T-cell (primary cell): ENCODE results near the gene MACROH2A1. TPM values are rescaled to one million over a fixed set of nuclear protein-coding genes. Genes with fewer than 3 reads are reported as not detected.

Experiments used
- ATAC-seq, 4 experiments: fragments of 200-7000 bp in 3 of 4; fragments of 150-1000 bp in 1 of 4; cut with Tn5 transposase; replicated peaks in 1 of 4; 1 replicate in 3 of 4; 2 replicates in 1 of 4; pipeline ENCODE4 v1.10.0; 2021; ENCODE audit warnings: moderate library complexity in 3 of 4, mild to moderate bottlenecking in 2 of 4, moderate number of reproducible peaks in 1 of 4
- CTCF ChIA-PET, 2 donors: fragments of 300-600 bp; sonication (Branson Sonifier 250); formaldehyde crosslinking; loops; one replicate each; lab custom pipeline; 2022; ENCODE audit warnings: antibody characterized with exemption in 2 of 2; lab: Charles Lee
- POLR2A ChIA-PET, 2 donors: fragments of 300-600 bp; sonication (Branson Sonifier 250); formaldehyde crosslinking; loops; one replicate each; lab custom pipeline; 2022; ENCODE audit warnings: antibody characterized with exemption in 2 of 2; lab: Charles Lee
- DNase-seq, 35 experiments: peaks; one replicate each; pipeline versions ENCODE4 v3.0.0 to v3.0.0-alpha.2; 2013 to 2023
- H3K27ac ChIP-seq: one replicate; pipeline ENCODE4 v1.5.1; 2013; ENCODE audit warnings: low read length
- H3K27me3 ChIP-seq, 2 experiments: replicated peaks in 1 of 2; 1 replicate in 1 of 2; 2 replicates in 1 of 2; pipeline versions ENCODE4 v1.6.1 to v1.7.0; 2013; ENCODE audit warnings: low read length in 1 of 2, mixed read lengths in 1 of 2; ENCODE audit not compliant: control insufficient read depth in 2 of 2, insufficient read depth in 2 of 2; ENCODE audit errors: extremely low read depth in 1 of 2
- H3K36me3 ChIP-seq, 2 donors: 1 replicate in 1 of 2; 2 replicates in 1 of 2; pipeline versions ENCODE4 v1.6.1 to v1.7.0; 2013; ENCODE audit warnings: low read length in 1 of 2; ENCODE audit not compliant: control insufficient read depth in 2 of 2, insufficient read depth in 1 of 2; ENCODE audit errors: extremely low read depth in 1 of 2
- H3K4me1 ChIP-seq, 2 experiments: 1 replicate in 1 of 2; 2 replicates in 1 of 2; pipeline versions ENCODE4 v1.6.1 to v1.7.0; 2013; ENCODE audit warnings: low read length in 2 of 2, mixed read lengths in 1 of 2; ENCODE audit not compliant: insufficient read depth in 2 of 2, control insufficient read depth in 1 of 2; ENCODE audit errors: extremely low read depth in 1 of 2
- H3K4me3 ChIP-seq, 2 donors: 1 replicate in 1 of 2; 2 replicates in 1 of 2; pipeline versions ENCODE4 v1.5.1 to v1.7.0; 2013; ENCODE audit warnings: mild to moderate bottlenecking in 2 of 2, low read length in 1 of 2, moderate library complexity in 1 of 2; ENCODE audit not compliant: control insufficient read depth in 1 of 2; ENCODE audit errors: extremely low read depth in 1 of 2
- H3K9me3 ChIP-seq: 2 replicates; pipeline ENCODE4 v1.7.0; 2013
- H3K27ac Mint-ChIP-seq, 2 donors: one replicate each; pipeline ENCODE4 v1.8.0; 2020 to 2021; ENCODE audit warnings: mild to moderate bottlenecking in 2 of 2, mixed read lengths in 2 of 2
- H3K27me3 Mint-ChIP-seq, 2 donors: one replicate each; pipeline ENCODE4 v1.8.0; 2021 to 2022; ENCODE audit warnings: mixed read lengths in 2 of 2
- H3K36me3 Mint-ChIP-seq: one replicate; pipeline ENCODE4 v1.8.0; 2021; ENCODE audit warnings: mixed read lengths
- H3K4me1 Mint-ChIP-seq, 3 donors: one replicate each; pipeline ENCODE4 v1.8.0; 2020 to 2022; ENCODE audit warnings: mixed read lengths in 3 of 3, mild to moderate bottlenecking in 1 of 3
- H3K4me3 Mint-ChIP-seq, 3 donors: one replicate each; pipeline ENCODE4 v1.8.0; 2020 to 2022; ENCODE audit warnings: mild to moderate bottlenecking in 3 of 3, mixed read lengths in 3 of 3, moderate library complexity in 3 of 3
- H3K9me3 Mint-ChIP-seq, 3 donors: one replicate each; pipeline ENCODE4 v1.8.0; 2020 to 2022; ENCODE audit warnings: mixed read lengths in 3 of 3
- WGBS: methylation state at CpG from one replicate; pipeline ENCODE4 v1.1.5; 2013; ENCODE audit warnings: missing lambda C conversion rate; ENCODE audit not compliant: insufficient coverage; 5-methylcytosine and 5-hydroxymethylcytosine counted together
- total RNA-seq, 35 experiments: library from RNA in 6 of 35; stranded (reverse) in 6 of 35; fragments of 120-200 nt in 1 of 35; gene quantifications; one replicate each; pipeline versions ENCODE4 v1.2.1 to v1.2.4 and lab custom pipeline; 2013 to 2026

Gene MACROH2A1
- total RNA-seq, 5 donors from 2014 or later (not counting 1 experiment from before 2014, with no cell fraction given) = 111 to 136 (median 133) TPM

DNA sequence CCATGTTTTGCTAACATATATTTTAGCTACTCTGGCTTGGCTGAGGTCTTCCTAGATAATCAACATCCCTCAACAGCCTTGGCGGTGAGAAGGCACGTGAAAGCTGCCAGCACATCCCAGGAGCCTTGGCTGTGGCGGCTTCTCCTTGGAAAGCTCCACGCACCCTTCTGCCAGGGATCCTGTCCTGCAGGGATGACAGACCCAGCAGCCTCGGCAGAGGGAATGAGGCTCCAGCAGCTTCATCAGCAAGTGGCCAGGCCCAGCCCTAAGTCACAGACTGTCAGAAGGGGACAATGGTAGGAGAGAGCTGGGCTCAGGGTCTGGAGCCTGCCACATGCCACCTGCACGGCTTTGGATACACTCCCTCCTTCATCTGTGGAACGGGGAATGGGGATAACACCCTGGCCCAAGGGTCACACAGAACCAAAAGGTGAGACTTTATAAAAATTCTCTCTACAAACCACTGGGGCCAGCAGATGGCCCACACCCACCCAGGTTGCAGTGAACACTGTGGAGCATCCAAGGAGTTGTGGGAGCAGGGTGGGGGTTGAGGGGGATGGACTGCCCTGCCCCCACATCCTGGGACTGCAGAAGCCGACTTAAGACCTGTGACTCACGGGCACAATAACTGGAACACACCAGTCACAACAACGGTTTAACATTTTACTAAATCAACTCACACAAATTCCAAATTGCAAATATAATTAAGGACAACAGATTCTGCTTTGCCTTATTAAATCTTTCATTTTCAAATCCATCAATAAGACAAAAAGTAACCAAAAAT, 65.1 kb downstream of the MACROH2A1 start:
- Mint-ChIP-seq H3K36me3 (peaks cover 43% of the 10 kb centered on the region), H3K27me3 (no peaks in the 10 kb centered on the region), H3K4me1 (no peaks in the 10 kb centered on the region), H3K27ac (no peak overlapping the region), H3K4me3 (no peak overlapping the region), H3K9me3 (no peaks in the 10 kb centered on the region)
- DNase-seq = no peak
- WGBS = 97% methylated on average over 5 of the region's 10 CpGs
- no peak for ATAC-seq
- Histone ChIP-seq H3K36me3 (peaks cover 17 to 68% of the 10 kb centered on the region in 2 donors), H3K9me3 (no peaks in the 10 kb centered on the region), H3K4me1 (no peaks in the 10 kb centered on the region), H3K4me3 (no peak overlapping the region), H3K27me3 (no peaks in the 10 kb centered on the region), H3K27ac (no peak overlapping the region)
- CTCF ChIA-PET = no interaction called here
- POLR2A ChIA-PET = no interaction called here

DNA sequence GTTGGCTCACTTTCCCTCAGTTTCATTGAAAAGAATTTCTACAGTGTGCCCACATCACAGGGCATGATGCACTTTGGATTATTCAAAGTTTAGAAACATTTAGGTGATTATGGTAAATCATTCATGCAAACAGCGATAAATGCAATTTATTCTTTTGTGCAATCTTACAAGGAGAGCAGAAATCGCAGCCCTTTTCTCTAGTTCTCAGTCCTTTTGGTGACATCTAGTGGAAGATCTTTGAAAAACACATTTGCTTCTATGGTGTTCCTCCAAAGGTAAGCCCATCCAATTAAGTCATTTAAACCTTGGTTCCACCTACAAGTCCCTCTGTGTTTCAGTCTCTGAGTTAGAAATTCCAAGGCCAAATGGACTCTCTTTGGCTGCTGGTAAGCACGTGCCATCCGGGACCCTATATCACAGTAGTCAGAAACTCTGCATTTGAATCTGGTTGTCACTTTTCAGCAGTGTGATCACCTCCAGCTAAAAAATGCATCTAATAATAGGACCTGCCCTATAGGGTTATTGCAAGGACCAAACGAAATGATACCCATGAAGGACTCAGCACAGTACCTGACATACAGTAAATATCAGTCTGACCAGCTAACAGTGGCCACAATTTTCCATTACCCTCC, 66.4 kb downstream of the MACROH2A1 start:
- Mint-ChIP-seq H3K36me3 (peaks cover 42% of the 10 kb centered on the region), H3K27ac (no peak overlapping the region), H3K4me3 (no peak overlapping the region), H3K4me1 (peaks cover 0 to 4% (median 0%) of the 10 kb centered on the region in 3 donors), H3K27me3 (no peaks in the 10 kb centered on the region), H3K9me3 (no peaks in the 10 kb centered on the region)
- Histone ChIP-seq H3K9me3 (no peaks in the 10 kb centered on the region), H3K36me3 (peaks cover 7 to 55% of the 10 kb centered on the region in 2 donors), H3K27me3 (no peaks in the 10 kb centered on the region), H3K27ac (no peak overlapping the region), H3K4me3 (no peak overlapping the region), H3K4me1 (no peaks in the 10 kb centered on the region)
- DNase-seq (peak in 1 of 35 experiments; percentile 48), ATAC-seq (peak in 1 of 4 experiments; percentile 46)
- POLR2A ChIA-PET = interaction anchor here in 1 of 2 donors (0.6 kb wide), 1 partner anchor 1299 kb away, joined by 4 read pairs; no protein-coding TSS in a partner anchor
- 55% methylated on average over 4 of the region's 5 CpGs for WGBS
- CTCF ChIA-PET = no interaction called here

- CTCF ChIA-PET = no interaction called here
- H3K4me3 Mint-ChIP-seq = no peak overlapping the region
These were observed 67.4 kb downstream of the MACROH2A1 start for GRCh38 chr5:135331612-135332011.

GRCh38 chr5:135330798-135331096, 68.3 kb downstream of the MACROH2A1 start:
- ChIA-PET POLR2A (no interaction called here), CTCF (no interaction called here)
- no peak overlapping the region for H3K4me3 ChIP-seq
- no peaks in the 10 kb centered on the region for H3K27me3 ChIP-seq
- DNase-seq (no peak), ATAC-seq (no peak)
- Mint-ChIP-seq H3K36me3 (peaks cover 29% of the 10 kb centered on the region), H3K9me3 (no peaks in the 10 kb centered on the region), H3K4me1 (peaks cover 4 to 7% (median 6%) of the 10 kb centered on the region in 3 donors), H3K27ac (no peak overlapping the region), H3K4me3 (no peak overlapping the region), H3K27me3 (no peaks in the 10 kb centered on the region)
- peaks cover 4 to 10% of the 10 kb centered on the region in 2 experiments for H3K4me1 ChIP-seq
- WGBS = 100% methylated on average over 3 of the region's 3 CpGs
- H3K36me3 ChIP-seq = peaks cover 4 to 38% of the 10 kb centered on the region in 2 donors
- no peaks in the 10 kb centered on the region for H3K9me3 ChIP-seq
- no peak overlapping the region for H3K27ac ChIP-seq

More at GRCh38 chr5:135331612-135332011, 67.4 kb downstream of the MACROH2A1 start:
- H3K36me3 Mint-ChIP-seq = peaks cover 35% of the 10 kb centered on the region
- H3K27ac ChIP-seq = no peak overlapping the region
- no peak overlapping the region for H3K27ac Mint-ChIP-seq
- H3K9me3 Mint-ChIP-seq = no peaks in the 10 kb centered on the region
- no peak for ATAC-seq
- no peaks in the 10 kb centered on the region for H3K27me3 Mint-ChIP-seq
- POLR2A ChIA-PET = no interaction called here
- WGBS = 100% methylated on average over 1 of the region's 3 CpGs
- no peak for DNase-seq
- H3K27me3 ChIP-seq = no peaks in the 10 kb centered on the region
- H3K36me3 ChIP-seq = peaks cover 4 to 47% of the 10 kb centered on the region in 2 donors
- no peaks in the 10 kb centered on the region for H3K9me3 ChIP-seq
- H3K4me3 ChIP-seq = no peak overlapping the region
- peaks cover 0 to 1% of the 10 kb centered on the region in 2 experiments for H3K4me1 ChIP-seq
- H3K4me1 Mint-ChIP-seq = peaks cover 0 to 4% (median under 1%) of the 10 kb centered on the region in 3 donors

DNA sequence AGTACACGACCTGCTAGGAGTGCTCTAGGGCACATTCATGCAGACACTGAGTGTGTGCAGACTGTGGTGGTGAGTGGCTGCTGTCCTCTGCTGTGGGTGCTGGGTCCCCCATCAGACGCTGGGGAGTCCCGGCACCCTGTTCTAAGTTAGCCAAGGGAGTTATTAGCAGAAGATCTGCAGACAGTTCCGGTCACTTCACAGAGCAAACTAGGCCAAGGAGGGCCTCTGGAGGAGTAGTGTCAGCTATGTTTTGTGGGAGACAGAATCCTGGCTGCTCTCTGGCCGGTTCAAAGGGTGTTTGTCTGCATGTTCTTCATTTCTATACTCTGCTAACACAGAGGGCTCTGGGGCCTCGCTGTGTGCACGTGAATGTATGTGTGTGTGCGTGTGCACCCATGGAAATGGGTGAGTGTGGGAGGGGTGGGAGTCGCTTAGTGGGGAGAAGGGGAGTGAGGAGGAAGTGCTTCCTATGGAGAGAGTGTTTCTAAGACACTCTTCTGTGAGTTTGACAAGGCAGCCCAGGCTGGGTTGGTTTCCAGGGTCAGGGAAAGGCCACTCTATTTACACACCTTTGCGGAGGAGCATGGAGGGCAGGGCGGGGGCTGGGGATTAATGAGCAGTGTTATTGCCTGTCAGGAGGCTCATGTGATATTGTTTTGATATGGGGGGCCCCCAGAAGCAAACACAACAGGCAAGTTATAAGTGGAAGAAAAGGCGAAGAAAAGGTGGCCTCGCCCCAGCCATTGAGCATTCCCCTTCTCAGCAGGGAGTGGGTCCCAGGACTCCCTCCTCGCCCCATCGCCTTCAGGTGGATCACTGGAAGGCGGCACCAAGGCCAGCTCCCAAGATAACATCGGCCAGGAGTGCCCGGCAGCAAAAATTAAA, 68.9 kb downstream of the MACROH2A1 start:
- ChIA-PET POLR2A (no interaction called here), CTCF (no interaction called here)
- Mint-ChIP-seq H3K9me3 (no peaks in the 10 kb centered on the region), H3K4me1 (peaks cover 10 to 13% (median 11%) of the 10 kb centered on the region in 3 donors), H3K4me3 (no peak overlapping the region), H3K36me3 (peaks cover 25% of the 10 kb centered on the region), H3K27me3 (no peaks in the 10 kb centered on the region), H3K27ac (no peak overlapping the region)
- H3K27me3 ChIP-seq = no peaks in the 10 kb centered on the region
- peaks cover 4 to 33% of the 10 kb centered on the region in 2 donors for H3K36me3 ChIP-seq
- DNase-seq (no peak), ATAC-seq (no peak)
- peaks cover 9 to 16% of the 10 kb centered on the region in 2 experiments for H3K4me1 ChIP-seq
- no peak overlapping the region for H3K4me3 ChIP-seq
- H3K27ac ChIP-seq = no peak overlapping the region
- H3K9me3 ChIP-seq = no peaks in the 10 kb centered on the region
- 94% methylated on average over 10 of the region's 18 CpGs for WGBS
